RCC 7860 (cell line): ENCODE results near the gene MUC6.

ENCODE experiments used
- DNase-seq: peaks from one replicate; pipeline ENCODE4 v3.0.0-alpha.2; 2015; ENCODE audit warnings: low spot score
- FAIRE-seq: peaks from 2 replicates; lab custom pipeline; 2012; peaks lifted over from hg19 to GRCh38; lab: Jason Lieb, UNC

Gene MUC6

DNA sequence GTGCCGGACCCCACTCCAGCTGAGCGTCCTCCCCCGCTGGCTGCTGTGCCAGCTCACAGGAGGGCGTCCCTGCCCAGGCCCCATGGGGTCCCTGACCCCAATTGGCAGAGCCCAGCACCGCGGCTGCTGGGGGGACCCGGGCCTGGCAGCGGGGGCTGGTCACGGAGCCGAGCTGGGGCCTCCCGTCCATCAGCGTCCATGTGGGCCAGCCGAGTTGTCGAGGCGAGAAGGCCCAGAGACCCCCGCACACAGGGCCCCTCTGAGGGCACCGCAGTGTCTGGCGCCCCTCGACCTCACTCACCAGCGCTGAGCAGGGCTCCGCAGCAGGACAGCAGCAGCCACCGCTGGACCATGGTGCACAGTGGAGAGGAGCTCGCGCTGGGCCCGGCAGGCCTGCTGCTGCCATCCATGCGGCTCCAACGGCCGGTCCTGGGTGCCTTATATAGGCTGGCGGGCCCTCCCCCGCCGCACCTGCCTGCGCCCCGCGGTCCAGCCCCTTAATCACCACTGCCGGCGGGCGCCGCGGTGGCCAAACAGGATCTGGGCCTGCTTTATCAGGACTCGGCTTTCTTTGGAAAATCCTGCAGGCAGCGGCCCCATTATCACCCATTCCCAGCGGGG lies at the start of gene MUC6:
TSS of gene MUC6 (minus strand) at position 416 of the 621 bp plus-strand sequence. CDS start at position 353, 63 bp downstream.
- FAIRE-seq (no peak), DNase-seq (no peak)

DNA sequence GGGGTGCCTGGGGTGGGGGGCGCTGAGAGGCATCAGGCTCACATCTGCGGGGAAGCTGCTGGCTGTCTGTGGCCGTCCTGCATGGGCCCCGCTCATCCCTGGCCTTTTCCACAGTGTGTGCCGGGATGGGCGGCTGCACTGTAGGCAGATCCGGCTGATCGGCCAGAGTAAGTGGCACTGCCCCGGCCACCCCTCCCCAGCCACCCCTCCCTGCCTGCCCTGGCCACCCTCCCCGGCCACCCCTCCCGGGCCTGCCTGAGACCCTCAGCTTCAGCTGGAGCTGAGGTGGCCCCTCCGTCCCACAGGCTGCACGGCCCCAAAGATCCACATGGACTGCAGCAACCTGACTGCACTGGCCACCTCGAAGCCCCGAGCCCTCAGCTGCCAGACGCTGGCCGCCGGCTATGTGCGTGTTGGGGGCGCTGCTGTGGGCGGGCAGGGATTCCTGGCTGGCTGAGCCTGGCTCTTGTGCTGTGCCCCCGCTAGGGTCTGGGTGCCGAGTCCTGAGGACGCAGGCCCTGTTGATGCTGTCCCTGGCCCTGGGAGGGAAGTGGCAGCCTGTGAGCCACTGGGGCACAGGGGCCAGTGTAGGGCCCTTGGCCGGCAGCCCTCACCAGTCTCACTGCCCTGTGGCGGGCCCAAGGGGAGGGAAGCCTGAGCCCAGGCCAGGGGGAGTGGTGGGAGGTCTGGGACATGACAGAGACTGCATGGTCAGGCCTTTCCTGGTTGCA lies 49.1 kb upstream of the MUC6 start:
- no peak for FAIRE-seq
- DNase-seq = no peak

GRCh38 chr11:1084561-1085439 lies 48.3 kb upstream of the MUC6 start:
- no peak for FAIRE-seq
- DNase-seq = no peak

- FAIRE-seq (no peak), DNase-seq (no peak)
These were observed 47.4 kb upstream of the MUC6 start for GRCh38 chr11:1083621-1084551.

- no peak for DNase-seq
- no peak for FAIRE-seq
These were observed 46.5 kb upstream of the MUC6 start for GRCh38 chr11:1082728-1083620.

DNA sequence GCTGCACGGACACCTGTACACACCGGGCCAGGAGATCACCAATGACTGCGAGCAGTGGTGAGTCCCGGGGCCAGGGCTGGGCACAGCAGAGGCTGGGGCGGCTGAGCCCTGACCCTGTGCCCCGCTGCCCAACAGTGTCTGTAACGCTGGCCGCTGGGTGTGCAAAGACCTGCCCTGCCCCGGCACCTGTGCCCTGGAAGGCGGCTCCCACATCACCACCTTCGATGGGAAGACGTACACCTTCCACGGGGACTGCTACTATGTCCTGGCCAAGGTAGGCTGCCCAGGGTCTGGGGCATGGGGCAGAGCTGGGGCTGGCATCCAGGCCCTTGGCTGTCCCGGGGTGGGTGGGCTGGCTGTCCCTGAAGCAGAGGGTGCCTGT lies 45.8 kb upstream of the MUC6 start:
- FAIRE-seq (no peak), DNase-seq (no peak)

GRCh38 chr11:1081601-1082311 lies 45.2 kb upstream of the MUC6 start:
- no peak for FAIRE-seq

DNA sequence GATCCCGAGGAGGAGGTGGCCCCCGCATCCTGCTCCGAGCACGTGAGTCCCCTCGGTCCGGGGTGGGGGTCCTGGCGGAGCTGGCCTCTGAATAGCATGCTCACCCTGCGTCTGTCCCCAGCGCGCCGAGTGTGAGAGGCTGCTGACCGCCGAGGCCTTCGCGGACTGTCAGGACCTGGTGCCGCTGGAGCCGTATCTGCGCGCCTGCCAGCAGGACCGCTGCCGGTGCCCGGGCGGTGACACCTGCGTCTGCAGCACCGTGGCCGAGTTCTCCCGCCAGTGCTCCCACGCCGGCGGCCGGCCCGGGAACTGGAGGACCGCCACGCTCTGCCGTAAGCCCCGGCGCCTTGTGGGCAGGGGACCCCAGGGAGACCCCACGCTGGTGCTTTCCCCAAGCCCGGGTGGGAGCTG lies 41.7 kb upstream of the MUC6 start:
- DNase-seq (no peak), FAIRE-seq (no peak)

More at GRCh38 chr11:1081601-1082311, 45.2 kb upstream of the MUC6 start:
- no peak for DNase-seq

DNA sequence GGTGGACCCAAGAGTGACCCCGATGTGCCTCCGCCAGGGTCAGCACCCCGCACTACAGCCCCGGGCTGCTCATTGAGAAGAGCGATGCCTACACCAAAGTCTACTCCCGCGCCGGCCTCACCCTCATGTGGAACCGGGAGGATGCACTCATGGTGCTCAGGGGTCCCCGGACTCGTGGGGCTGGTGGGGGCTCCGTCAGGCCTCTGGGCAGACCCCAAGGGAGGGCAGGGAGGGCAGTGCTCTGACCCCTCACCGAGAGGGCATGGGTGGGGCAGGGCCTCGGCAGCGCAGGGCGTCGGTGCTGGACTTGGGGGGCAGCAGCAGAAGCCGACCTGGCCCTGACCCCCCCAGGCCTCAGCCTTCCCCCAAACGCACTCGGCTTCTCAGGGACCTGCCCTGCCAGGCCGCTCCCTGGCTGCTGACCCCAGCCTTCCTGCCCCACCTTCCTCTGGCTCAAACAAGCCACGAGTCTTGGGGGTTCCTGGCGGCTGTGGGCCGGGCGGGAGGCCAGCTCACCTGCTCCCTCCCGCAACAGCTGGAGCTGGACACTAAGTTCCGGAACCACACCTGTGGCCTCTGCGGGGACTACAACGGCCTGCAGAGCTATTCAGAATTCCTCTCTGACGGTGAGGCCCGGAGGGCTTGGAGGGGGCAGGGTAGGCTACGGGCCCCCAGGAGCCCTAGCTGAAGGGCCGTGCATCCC lies 41.0 kb upstream of the MUC6 start:
- DNase-seq = no peak
- no peak for FAIRE-seq

DNA sequence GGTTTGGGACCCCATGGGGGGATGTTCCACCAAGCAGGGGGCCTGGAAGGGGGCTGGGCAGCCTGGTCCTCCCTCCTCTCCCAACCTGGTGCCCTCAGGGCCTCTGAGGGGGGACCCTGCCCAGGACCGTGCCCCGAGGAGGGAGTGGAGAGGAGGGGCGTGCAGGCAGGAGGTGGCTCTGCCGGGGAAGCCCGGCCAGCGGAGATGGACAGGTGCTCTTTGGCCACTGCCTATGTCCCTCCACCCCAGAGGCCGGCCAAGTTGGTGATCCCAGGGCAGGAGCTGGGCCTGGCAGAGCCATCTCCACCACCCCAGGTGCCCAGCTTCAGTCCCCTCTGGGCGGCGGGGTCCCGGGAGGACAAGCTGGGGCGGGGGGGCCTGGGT lies 40.5 kb upstream of the MUC6 start:
- no peak for DNase-seq
- no peak for FAIRE-seq

DNA sequence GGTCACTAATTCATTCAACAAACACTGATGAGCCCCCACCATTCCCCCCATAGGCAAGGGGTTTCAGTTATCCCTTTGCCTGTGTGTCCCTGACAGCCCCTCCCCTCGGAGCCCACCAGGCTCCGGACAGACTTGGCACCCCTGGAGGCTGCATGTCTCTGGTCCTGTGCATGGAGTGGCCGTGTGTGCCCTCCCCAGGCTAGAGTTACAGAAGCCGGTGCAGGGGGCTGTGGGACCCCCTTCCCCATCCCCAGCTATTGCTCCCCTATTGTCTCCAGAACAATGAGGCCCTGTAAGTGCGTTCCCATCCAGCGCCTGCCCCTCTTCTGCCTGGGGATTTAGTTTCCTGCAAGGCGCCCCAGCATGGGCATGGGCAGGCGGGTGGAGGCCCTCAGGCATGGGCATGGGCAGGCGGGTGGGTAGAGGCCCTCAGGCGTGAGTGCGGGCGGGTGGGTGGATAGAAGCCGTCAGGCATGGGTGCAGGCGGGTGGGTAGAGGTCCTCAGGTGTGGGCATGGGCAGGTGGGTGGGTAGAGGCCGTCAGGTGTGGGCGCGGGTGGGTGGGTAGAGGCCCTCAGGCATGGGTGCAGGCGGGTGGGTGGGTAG lies 39.6 kb upstream of the MUC6 start:
- FAIRE-seq (no peak), DNase-seq (no peak)

- no peak for DNase-seq
- FAIRE-seq = no peak
These were observed 38.9 kb upstream of the MUC6 start for GRCh38 chr11:1075341-1075911.

- no peak for FAIRE-seq
- no peak for DNase-seq
These were observed 38.0 kb upstream of the MUC6 start, which contains the start of gene MUC2 for GRCh38 chr11:1074244-1075221. TSS of gene MUC2 (plus strand) at chr11:1074874.

DNA sequence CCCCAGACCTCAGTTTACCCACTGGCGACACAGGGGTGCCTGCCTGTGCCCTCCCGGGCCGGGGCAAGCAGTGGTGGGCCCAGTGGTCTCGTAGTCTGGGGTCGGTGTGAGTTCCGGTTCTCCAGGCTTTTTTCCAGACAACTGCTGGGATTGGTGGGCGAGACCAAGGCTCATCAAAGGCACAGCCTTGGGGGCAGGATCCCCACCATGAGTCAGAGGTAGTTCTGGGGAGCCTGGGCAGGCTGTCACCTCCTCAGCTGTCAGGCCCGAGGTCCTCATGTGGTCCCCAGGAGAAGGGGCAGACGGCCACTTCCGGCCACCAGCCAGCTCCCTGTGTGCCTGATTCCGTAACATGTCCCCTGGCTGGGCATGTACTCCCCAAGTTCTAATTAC lies 37.3 kb upstream of the MUC6 start:
- no peak for FAIRE-seq
- DNase-seq = no peak

GRCh38 chr11:1073261-1073724 lies 36.8 kb upstream of the MUC6 start:
- DNase-seq (peak; percentile 30), FAIRE-seq (no peak)

DNA sequence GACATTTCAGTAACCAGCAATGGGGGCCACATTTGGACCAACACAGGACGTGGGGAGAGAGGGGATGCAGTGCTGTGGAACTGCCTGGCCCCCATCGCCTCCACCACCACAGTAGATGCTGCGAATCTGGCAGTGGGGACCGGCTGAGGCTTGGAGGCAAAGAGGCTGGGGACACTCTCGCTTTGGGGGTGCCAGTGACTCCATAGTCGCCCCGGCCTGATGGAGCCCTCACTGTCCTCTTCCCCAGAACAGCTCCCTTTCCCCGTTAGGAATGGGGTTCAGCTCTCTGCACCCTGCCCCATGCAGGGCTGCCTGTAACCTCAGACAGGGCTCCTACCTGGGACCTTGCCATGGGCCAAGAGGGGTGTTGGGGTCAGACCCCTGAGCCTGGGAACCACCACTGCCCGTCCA lies 36.3 kb upstream of the MUC6 start:
- DNase-seq (no peak), FAIRE-seq (no peak)
